Hepatocyte (in vitro differentiated cells): ENCODE results near the gene TBCD.

Experiments used
- EZH2 ChIP-seq: fragments of 200-600 bp; sonication (generic); IDR thresholded peaks from 2 replicates; pipeline ENCODE4 v1.6.1; 2016; ENCODE audit warnings: antibody characterized with exemption, mild to moderate bottlenecking, borderline replicate concordance
- EZH2phosphoT487 ChIP-seq: fragments of 200-600 bp; sonication (generic); IDR thresholded peaks from one replicate; pipeline ENCODE4 v1.6.1; 2018; ENCODE audit warnings: antibody characterized with exemption, mild to moderate bottlenecking, low read depth, moderate library complexity; ENCODE audit not compliant: unreplicated experiment, severe bottlenecking
- TF ChIP-seq, protein P1 (sequence below): fragments of 200-600 bp; sonication (generic); IDR thresholded peaks from 2 replicates; pipeline ENCODE4 v1.5.1; 2016; ENCODE audit warnings: antibody characterized with exemption, mild to moderate bottlenecking; ENCODE audit not compliant: poor library complexity

DNA sequence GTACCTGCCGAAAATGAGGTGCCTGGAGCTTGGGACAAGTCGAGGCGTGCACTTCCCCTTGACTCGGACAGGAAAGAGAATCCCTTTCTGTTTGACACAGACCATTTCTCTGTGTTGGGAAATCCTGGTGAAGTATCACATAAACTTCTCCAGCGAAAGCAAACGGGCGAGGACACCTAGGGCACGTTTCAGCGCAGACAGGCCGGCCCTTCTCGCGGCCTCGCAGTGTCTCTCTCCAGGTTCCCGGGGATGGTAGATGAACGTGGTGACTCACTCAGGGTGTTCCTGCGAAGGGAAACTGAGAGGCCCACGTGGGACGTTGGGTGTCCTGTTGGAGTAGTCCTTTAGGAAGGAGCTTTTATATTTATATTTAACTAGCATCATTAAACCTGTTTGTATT is 124.3 kb downstream of the TBCD start:
- TF ChIP-seq, protein P1, sequence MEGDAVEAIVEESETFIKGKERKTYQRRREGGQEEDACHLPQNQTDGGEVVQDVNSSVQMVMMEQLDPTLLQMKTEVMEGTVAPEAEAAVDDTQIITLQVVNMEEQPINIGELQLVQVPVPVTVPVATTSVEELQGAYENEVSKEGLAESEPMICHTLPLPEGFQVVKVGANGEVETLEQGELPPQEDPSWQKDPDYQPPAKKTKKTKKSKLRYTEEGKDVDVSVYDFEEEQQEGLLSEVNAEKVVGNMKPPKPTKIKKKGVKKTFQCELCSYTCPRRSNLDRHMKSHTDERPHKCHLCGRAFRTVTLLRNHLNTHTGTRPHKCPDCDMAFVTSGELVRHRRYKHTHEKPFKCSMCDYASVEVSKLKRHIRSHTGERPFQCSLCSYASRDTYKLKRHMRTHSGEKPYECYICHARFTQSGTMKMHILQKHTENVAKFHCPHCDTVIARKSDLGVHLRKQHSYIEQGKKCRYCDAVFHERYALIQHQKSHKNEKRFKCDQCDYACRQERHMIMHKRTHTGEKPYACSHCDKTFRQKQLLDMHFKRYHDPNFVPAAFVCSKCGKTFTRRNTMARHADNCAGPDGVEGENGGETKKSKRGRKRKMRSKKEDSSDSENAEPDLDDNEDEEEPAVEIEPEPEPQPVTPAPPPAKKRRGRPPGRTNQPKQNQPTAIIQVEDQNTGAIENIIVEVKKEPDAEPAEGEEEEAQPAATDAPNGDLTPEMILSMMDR, result no peak
- no peak for TF ChIP-seq EZH2
- no peak for TF ChIP-seq EZH2phosphoT487
